Fibroblast of villous mesenchyme (primary cell): ENCODE results near the gene KATNAL1. TPM values are rescaled to one million over a fixed set of nuclear protein-coding genes. Genes with fewer than 3 reads are reported as not detected.

Source experiments
- DNase-seq: peaks from one replicate; pipeline ENCODE4 v3.0.0-alpha.2; 2010; ENCODE audit warnings: low read depth
- H3K4me3 ChIP-seq: 2 replicates; pipeline ENCODE4 v1.5.1; 2011; ENCODE audit warnings: low read depth, mild to moderate bottlenecking, low read length
- CTCF ChIP-seq: IDR thresholded peaks from 2 replicates; pipeline ENCODE4 v1.5.1; 2012; ENCODE audit warnings: low read depth, mild to moderate bottlenecking, low read length; ENCODE audit not compliant: insufficient read depth
- total RNA-seq: library from RNA; depleted of rRNA; stranded (reverse); fragments of >200 nt; gene quantifications from 2 replicates; pipeline ENCODE4 v1.2.3, GENCODE V29; 2012

Gene KATNAL1
- total RNA-seq, 1 donor: 35.4 TPM

DNA sequence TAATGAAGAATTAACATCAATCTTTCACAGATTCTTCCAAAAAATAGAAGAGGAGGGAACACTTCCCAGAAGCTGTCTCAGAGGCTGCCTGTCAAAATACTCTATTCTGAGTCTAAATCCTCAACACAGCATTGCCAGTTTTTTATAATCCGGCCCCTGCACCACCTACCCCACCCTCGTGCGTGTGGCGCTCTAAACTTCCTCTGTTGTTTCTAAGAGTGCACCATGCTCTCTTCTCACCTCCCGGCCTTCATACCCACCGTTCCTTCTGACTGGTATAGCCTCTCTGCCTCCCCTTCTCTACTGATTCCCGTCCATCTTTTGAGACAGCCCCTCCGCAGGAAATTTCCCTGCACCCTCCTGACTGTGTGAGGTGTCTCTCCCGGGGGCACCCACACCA is 136.8 kb downstream of the KATNAL1 start:
- no peak overlapping the region for H3K4me3 ChIP-seq
- no peak for DNase-seq
- TF ChIP-seq CTCF: no peak

GRCh38 chr13:30169442-30169841 is 137.9 kb downstream of the KATNAL1 start:
- peak; percentile 6 for DNase-seq

GRCh38 chr13:30165796-30166195 is 141.6 kb downstream of the KATNAL1 start:
- no peak overlapping the region for H3K4me3 ChIP-seq
- no peak for TF ChIP-seq CTCF
- DNase-seq: no peak

More at GRCh38 chr13:30169442-30169841, 137.9 kb downstream of the KATNAL1 start:
- no peak for TF ChIP-seq CTCF
- H3K4me3 ChIP-seq: no peak overlapping the region

DNA sequence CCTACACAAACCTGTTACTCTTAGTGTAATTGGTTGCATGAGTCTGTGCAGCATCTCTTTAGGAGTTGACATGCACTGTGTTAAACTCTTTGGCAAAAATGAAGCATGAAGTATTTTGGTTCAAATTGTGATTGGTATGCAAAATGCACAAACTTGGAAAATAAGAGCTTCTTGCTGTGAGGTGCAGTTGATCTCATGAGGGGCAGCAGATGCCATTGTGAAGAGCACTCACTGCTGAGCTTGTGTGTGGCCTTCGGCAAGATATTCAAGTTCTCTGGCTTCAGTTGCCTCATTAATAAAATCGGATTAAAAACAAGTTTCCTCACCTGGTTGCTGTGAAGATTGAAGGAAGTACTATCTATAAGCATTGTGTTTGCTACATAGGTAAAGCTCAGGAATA is 142.3 kb downstream of the KATNAL1 start:
- no peak for DNase-seq
- H3K4me3 ChIP-seq: no peak overlapping the region
- TF ChIP-seq CTCF: no peak

- DNase-seq: no peak
- TF ChIP-seq CTCF: no peak
- no peak overlapping the region for H3K4me3 ChIP-seq
Observed at GRCh38 chr13:30164146-30164545, 143.2 kb downstream of the KATNAL1 start.

DNA sequence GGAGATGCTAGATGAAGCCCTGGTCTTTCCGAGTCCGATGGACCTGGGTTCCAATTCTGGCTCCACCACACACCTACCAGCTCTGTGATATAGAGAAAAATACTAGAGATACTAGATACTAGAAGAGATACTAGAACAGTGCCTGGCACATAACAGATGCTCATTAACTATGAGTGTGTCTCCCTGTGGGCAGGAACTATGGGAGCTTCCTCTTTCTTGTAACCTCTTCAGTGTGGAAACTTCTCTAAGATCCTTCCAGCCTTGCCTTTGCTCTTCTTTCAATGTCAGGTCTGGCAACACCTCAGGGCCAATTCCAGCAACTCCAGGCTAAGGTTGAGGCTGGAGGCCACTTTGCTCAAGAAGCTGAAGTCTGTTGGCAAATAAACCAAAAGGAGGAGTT is 143.9 kb downstream of the KATNAL1 start:
- TF ChIP-seq CTCF: no peak
- H3K4me3 ChIP-seq: no peak overlapping the region

DNA sequence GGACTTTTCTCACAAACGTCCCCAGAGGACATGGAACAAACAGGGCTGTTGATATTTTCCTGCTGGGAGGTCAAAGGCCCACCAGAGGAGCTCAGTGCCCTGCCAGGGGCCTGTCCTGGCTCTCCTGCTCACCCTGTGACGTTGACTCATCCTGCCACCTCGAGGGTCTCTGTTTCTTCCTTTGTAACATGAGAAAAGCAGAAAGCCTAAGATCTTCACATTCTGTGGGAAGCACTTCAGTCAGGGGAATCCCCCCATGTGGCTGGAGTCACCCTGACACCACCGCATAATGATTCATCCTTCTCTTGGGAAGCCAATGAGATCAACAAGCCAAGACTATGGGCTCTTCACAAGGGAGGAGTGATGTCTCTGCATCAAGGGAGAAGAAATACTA is 147.9 kb downstream of the KATNAL1 start:
- H3K4me3 ChIP-seq: no peak overlapping the region
- peak; percentile 70 for DNase-seq
- no peak for TF ChIP-seq CTCF

More for the DNA sequence above, 143.9 kb downstream of the KATNAL1 start:
- no peak for DNase-seq
